ENCODE measurements around the gene ZBED4.

- TF ChIP-seq CTCF (conservative IDR thresholded peaks at IDR 0.05; ENCODE audit: low read depth in 2 of 2) = no peak
- no peak for TF ChIP-seq ETS1 (IDR thresholded peaks at IDR 0.05)
- no peak for TF ChIP-seq POLR2AphosphoS5 (IDR thresholded peaks at IDR 0.05; ENCODE audit: low read depth)
- TF ChIP-seq JUNB (IDR thresholded peaks at IDR 0.05; ENCODE audit: unreplicated experiment) = no peak
- TF ChIP-seq EZH2phosphoT487 (IDR thresholded peaks at IDR 0.05; ENCODE audit: unreplicated experiment) = no peak
- no peak for TF ChIP-seq EZH2 (IDR thresholded peaks at IDR 0.05; ENCODE audit: low read depth, unreplicated experiment)
- TF ChIP-seq CREB1 (CRISPR knock-in tag; IDR thresholded peaks at IDR 0.05; ENCODE audit: low read depth) = no peak
- TF ChIP-seq NANOG (IDR thresholded peaks at IDR 0.05; ENCODE audit: borderline replicate concordance) = no peak
- TF ChIP-seq REST (IDR thresholded peaks at IDR 0.05; ENCODE audit: unreplicated experiment) = no peak
- TF ChIP-seq STAT1 (IDR thresholded peaks at IDR 0.05; ENCODE audit: unreplicated experiment) = no peak
- no peak for TF ChIP-seq ZNF462 (CRISPR knock-in tag; IDR thresholded peaks at IDR 0.05)
Observed at GRCh38 chr22:49866646-49867045, 13.0 kb downstream of the ZBED4 start.
